GM23338 (cell line): ENCODE measurements around the gene DUSP5. TPM values are rescaled to one million over a fixed set of nuclear protein-coding genes. Genes with fewer than 3 reads are reported as not detected.

ENCODE experiments used
- ATAC-seq: fragments of 200-7000 bp; cut with Tn5 transposase; 3 replicates; pipeline ENCODE4 v1.9.1; 2020
- DNase-seq: peaks from one replicate; pipeline ENCODE4 v3.0.0-alpha.2; 2015; ENCODE audit warnings: low spot score
- H2AFZ ChIP-seq: fragments of 200-600 bp; sonication (generic); 2 replicates; pipeline ENCODE4 v1.8.0; 2016; ENCODE audit warnings: antibody characterized with exemption, mild to moderate bottlenecking, moderate library complexity
- H3F3A ChIP-seq: fragments of 200-600 bp; sonication (generic); replicated peaks from 2 replicates; pipeline ENCODE4 v1.8.0; 2017; ENCODE audit warnings: antibody characterized with exemption, mixed run types, low read depth
- H3K27ac ChIP-seq: fragments of 200-600 bp; sonication (generic); 2 replicates; pipeline ENCODE4 v1.6.1; 2016; ENCODE audit warnings: low read depth
- H3K27me3 ChIP-seq: fragments of 200-600 bp; sonication (generic); 2 replicates; pipeline ENCODE4 v1.8.0; 2016; ENCODE audit warnings: mild to moderate bottlenecking, mixed run types, moderate library complexity; ENCODE audit not compliant: insufficient read depth
- H3K36me3 ChIP-seq: fragments of 200-600 bp; sonication (generic); 2 replicates; pipeline ENCODE4 v1.8.0; 2016; ENCODE audit warnings: mild to moderate bottlenecking; ENCODE audit not compliant: insufficient read depth
- H3K4me1 ChIP-seq: fragments of 200-600 bp; sonication (generic); 2 replicates; pipeline ENCODE4 v1.8.0; 2016; ENCODE audit warnings: mild to moderate bottlenecking, moderate library complexity; ENCODE audit not compliant: insufficient read depth
- H3K4me2 ChIP-seq: fragments of 200-600 bp; sonication (generic); 2 replicates; pipeline ENCODE4 v1.7.1; 2017; ENCODE audit warnings: mixed run types
- H3K4me3 ChIP-seq: fragments of 200-600 bp; sonication (generic); 2 replicates; pipeline ENCODE4 v1.6.1; 2016; ENCODE audit warnings: mixed run types
- H3K79me2 ChIP-seq: fragments of 200-600 bp; sonication (generic); replicated peaks from 2 replicates; pipeline ENCODE4 v1.8.0; 2017; ENCODE audit warnings: mild to moderate bottlenecking; ENCODE audit not compliant: insufficient read depth
- H3K9me2 ChIP-seq: fragments of 200-600 bp; sonication (generic); 2 replicates; pipeline ENCODE4 v1.8.0; 2017; ENCODE audit not compliant: insufficient read depth
- H4K20me1 ChIP-seq: fragments of 200-600 bp; sonication (generic); replicated peaks from 2 replicates; pipeline ENCODE4 v1.8.0; 2017; ENCODE audit warnings: mild to moderate bottlenecking; ENCODE audit not compliant: insufficient read depth
- H3K27ac Mint-ChIP-seq: 2 replicates; pipeline ENCODE4 v1.8.0; 2020; ENCODE audit warnings: inconsistent platforms, mild to moderate bottlenecking, moderate library complexity, mixed read lengths
- H3K27me3 Mint-ChIP-seq: 3 replicates; pipeline ENCODE4 v1.8.0; 2022; ENCODE audit warnings: low read depth, mild to moderate bottlenecking, moderate library complexity, mixed read lengths, inconsistent platforms; ENCODE audit not compliant: insufficient read depth, poor library complexity
- H3K36me3 Mint-ChIP-seq: 3 replicates; pipeline ENCODE4 v1.8.0; 2021; ENCODE audit warnings: low read depth, mild to moderate bottlenecking, inconsistent platforms, moderate library complexity, mixed read lengths
- H3K4me1 Mint-ChIP-seq: 3 replicates; pipeline ENCODE4 v1.8.0; 2020; ENCODE audit warnings: mild to moderate bottlenecking, inconsistent platforms, mixed read lengths
- H3K4me3 Mint-ChIP-seq: 3 replicates; pipeline ENCODE4 v1.8.0; 2021; ENCODE audit warnings: moderate library complexity, mild to moderate bottlenecking, inconsistent platforms, mixed read lengths
- H3K9me3 Mint-ChIP-seq: 3 replicates; pipeline ENCODE4 v1.8.0; 2020; ENCODE audit warnings: moderate library complexity, mild to moderate bottlenecking, inconsistent platforms, mixed read lengths
- CREB1 ChIP-seq: fragments of 250-450 bp; sonication (Bioruptor Pico); IDR thresholded peaks from 2 replicates; pipeline ENCODE4 v1.5.0; 2020; ENCODE audit warnings: low read depth, mild to moderate bottlenecking, moderate library complexity
- EZH2 ChIP-seq: fragments of 200-600 bp; sonication (generic); IDR thresholded peaks from one replicate; pipeline ENCODE4 v1.8.0; 2017; ENCODE audit warnings: antibody characterized with exemption, mild to moderate bottlenecking, low read depth; ENCODE audit not compliant: unreplicated experiment
- EZH2phosphoT487 ChIP-seq: fragments of 200-600 bp; sonication (generic); IDR thresholded peaks from one replicate; pipeline ENCODE4 v1.8.1; 2018; ENCODE audit warnings: antibody characterized with exemption; ENCODE audit not compliant: unreplicated experiment
- JUNB ChIP-seq: IDR thresholded peaks from one replicate; pipeline ENCODE4 v1.6.1; 2016; ENCODE audit warnings: antibody characterized with exemption; ENCODE audit not compliant: unreplicated experiment
- NANOG ChIP-seq: IDR thresholded peaks from 2 replicates; pipeline ENCODE4 v1.6.1; 2016; ENCODE audit warnings: antibody characterized with exemption, borderline replicate concordance
- POLR2AphosphoS5 ChIP-seq: IDR thresholded peaks from 2 replicates; pipeline ENCODE4 v1.6.1; 2016; ENCODE audit warnings: antibody characterized with exemption, low read depth
- STAT1 ChIP-seq: IDR thresholded peaks from one replicate; pipeline ENCODE4 v1.6.1; 2016; ENCODE audit warnings: antibody characterized with exemption; ENCODE audit not compliant: unreplicated experiment
- ZNF114 ChIP-seq: fragments of 250-450 bp; sonication (Bioruptor Pico); IDR thresholded peaks from 2 replicates; pipeline ENCODE4 v1.5.0; 2020; ENCODE audit warnings: mild to moderate bottlenecking, moderate library complexity
- ZNF331 ChIP-seq: fragments of 250-450 bp; sonication (Bioruptor Pico); IDR thresholded peaks from 2 replicates; pipeline ENCODE4 v1.5.0; 2020; ENCODE audit warnings: low read depth, mild to moderate bottlenecking, moderate library complexity
- polyA plus RNA-seq: library from polyadenylated mRNA; unstranded; fragments of >200 nt; fragmentation: Nextera tagmentation; extraction: Ambion mirVana; gene quantifications from 2 replicates; pipeline ENCODE4 v1.2.1, GENCODE V29; 2016
- total RNA-seq: library from RNA; depleted of rRNA; stranded (reverse); fragments of >200 nt; shearing (Covaris generic); gene quantifications from 2 replicates; pipeline ENCODE4 v1.2.3, GENCODE V29; 2014
- TF ChIP-seq, protein P1 (sequence below), 2 experiments: fragments of 200-600 bp in 1 of 2; sonication (generic) in 1 of 2; conservative IDR thresholded peaks; 2 replicates each; pipeline versions ENCODE4 v1.5.1 to v1.6.1; 2016 to 2017; ENCODE audit warnings: antibody characterized with exemption in 2 of 2, low read depth in 2 of 2, mild to moderate bottlenecking in 2 of 2, moderate library complexity in 1 of 2
- TF ChIP-seq, protein P2 (sequence below): IDR thresholded peaks from one replicate; pipeline ENCODE4 v1.6.1; 2018; ENCODE audit warnings: antibody characterized with exemption; ENCODE audit not compliant: unreplicated experiment
- TF ChIP-seq, protein P3 (sequence below): IDR thresholded peaks from 2 replicates; pipeline ENCODE4 v1.6.1; 2016; ENCODE audit warnings: antibody characterized with exemption

DUSP5 gene
- total and polyA plus RNA-seq, 2 experiments from 2014 or later, result 10.8 to 35.9 TPM

DNA sequence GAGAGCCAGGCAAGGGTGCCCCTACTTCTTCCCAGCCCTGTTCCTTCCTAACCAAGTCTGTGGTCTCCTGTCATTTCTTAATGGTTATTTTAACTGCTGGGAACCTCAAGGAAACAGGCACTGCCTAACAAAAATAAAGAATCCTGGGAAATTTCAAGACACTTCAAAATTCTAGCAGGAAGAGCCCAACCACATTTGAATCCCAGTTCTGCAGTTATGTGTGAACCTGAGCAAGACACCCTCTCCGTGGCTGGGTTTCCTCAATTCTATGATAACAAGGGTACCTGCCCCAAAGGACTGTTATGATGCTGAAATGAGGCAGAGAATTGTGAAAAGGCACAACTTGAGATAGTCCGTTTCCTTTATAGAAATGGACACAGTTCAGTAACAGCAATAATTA is 36.2 kb upstream of the DUSP5 start:
- Histone ChIP-seq H4K20me1 (no peaks in the 10 kb centered on the region), H2AFZ (0 out of 2 replicates have a peak overlapping the region, but pooled peaks have one; percentile 78), H3K27me3 (no peaks in the 10 kb centered on the region), H3K4me2 (no peak overlapping the region), H3K4me1 (peaks cover 5% of the 10 kb centered on the region; the same call in 1 of the 2 replicates), H3K4me3 (no peak overlapping the region), H3K36me3 (no peaks in the 10 kb centered on the region), H3F3A (no peaks in the 10 kb centered on the region), H3K79me2 (no peaks in the 10 kb centered on the region), H3K27ac (no peak overlapping the region), H3K9me2 (no peaks in the 10 kb centered on the region)
- ATAC-seq (no peak), DNase-seq (no peak)
- Mint-ChIP-seq H3K27ac (no peak overlapping the region), H3K9me3 (no peaks in the 10 kb centered on the region), H3K4me3 (no peak overlapping the region), H3K27me3 (peaks cover 4% of the 10 kb centered on the region), H3K36me3 (no peaks in the 10 kb centered on the region), H3K4me1 (peaks cover 13% of the 10 kb centered on the region)
- TF ChIP-seq CREB1 (CRISPR knock-in tag) (no peak), NANOG (no peak), EZH2phosphoT487 (no peak), ZNF331 (no peak), ZNF114 (no peak), EZH2 (no peak), POLR2AphosphoS5 (no peak), STAT1 (no peak), JUNB (no peak)
- TF ChIP-seq, protein P1, sequence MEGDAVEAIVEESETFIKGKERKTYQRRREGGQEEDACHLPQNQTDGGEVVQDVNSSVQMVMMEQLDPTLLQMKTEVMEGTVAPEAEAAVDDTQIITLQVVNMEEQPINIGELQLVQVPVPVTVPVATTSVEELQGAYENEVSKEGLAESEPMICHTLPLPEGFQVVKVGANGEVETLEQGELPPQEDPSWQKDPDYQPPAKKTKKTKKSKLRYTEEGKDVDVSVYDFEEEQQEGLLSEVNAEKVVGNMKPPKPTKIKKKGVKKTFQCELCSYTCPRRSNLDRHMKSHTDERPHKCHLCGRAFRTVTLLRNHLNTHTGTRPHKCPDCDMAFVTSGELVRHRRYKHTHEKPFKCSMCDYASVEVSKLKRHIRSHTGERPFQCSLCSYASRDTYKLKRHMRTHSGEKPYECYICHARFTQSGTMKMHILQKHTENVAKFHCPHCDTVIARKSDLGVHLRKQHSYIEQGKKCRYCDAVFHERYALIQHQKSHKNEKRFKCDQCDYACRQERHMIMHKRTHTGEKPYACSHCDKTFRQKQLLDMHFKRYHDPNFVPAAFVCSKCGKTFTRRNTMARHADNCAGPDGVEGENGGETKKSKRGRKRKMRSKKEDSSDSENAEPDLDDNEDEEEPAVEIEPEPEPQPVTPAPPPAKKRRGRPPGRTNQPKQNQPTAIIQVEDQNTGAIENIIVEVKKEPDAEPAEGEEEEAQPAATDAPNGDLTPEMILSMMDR (conservative IDR thresholded peaks at IDR 0.05; ENCODE audit: low read depth in 2 of 2), result no peak
- TF ChIP-seq, protein P2, sequence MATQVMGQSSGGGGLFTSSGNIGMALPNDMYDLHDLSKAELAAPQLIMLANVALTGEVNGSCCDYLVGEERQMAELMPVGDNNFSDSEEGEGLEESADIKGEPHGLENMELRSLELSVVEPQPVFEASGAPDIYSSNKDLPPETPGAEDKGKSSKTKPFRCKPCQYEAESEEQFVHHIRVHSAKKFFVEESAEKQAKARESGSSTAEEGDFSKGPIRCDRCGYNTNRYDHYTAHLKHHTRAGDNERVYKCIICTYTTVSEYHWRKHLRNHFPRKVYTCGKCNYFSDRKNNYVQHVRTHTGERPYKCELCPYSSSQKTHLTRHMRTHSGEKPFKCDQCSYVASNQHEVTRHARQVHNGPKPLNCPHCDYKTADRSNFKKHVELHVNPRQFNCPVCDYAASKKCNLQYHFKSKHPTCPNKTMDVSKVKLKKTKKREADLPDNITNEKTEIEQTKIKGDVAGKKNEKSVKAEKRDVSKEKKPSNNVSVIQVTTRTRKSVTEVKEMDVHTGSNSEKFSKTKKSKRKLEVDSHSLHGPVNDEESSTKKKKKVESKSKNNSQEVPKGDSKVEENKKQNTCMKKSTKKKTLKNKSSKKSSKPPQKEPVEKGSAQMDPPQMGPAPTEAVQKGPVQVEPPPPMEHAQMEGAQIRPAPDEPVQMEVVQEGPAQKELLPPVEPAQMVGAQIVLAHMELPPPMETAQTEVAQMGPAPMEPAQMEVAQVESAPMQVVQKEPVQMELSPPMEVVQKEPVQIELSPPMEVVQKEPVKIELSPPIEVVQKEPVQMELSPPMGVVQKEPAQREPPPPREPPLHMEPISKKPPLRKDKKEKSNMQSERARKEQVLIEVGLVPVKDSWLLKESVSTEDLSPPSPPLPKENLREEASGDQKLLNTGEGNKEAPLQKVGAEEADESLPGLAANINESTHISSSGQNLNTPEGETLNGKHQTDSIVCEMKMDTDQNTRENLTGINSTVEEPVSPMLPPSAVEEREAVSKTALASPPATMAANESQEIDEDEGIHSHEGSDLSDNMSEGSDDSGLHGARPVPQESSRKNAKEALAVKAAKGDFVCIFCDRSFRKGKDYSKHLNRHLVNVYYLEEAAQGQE, result no peak
- TF ChIP-seq, protein P3, sequence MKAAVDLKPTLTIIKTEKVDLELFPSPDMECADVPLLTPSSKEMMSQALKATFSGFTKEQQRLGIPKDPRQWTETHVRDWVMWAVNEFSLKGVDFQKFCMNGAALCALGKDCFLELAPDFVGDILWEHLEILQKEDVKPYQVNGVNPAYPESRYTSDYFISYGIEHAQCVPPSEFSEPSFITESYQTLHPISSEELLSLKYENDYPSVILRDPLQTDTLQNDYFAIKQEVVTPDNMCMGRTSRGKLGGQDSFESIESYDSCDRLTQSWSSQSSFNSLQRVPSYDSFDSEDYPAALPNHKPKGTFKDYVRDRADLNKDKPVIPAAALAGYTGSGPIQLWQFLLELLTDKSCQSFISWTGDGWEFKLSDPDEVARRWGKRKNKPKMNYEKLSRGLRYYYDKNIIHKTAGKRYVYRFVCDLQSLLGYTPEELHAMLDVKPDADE, result no peak
